ENCODE measurements around the gene INHBB. TPM values are rescaled to one million over a fixed set of nuclear protein-coding genes. Genes with fewer than 3 reads are reported as not detected.
"Not testable (repeated sequence)": the region's sequence is repeated elsewhere in the genome, so short reads cannot be mapped to it uniquely, and the experiment has no call there.

Gene INHBB
- total and polyA plus RNA-seq, 12 donors = 0.89 to 9.2 (median 3.5) TPM

DNA sequence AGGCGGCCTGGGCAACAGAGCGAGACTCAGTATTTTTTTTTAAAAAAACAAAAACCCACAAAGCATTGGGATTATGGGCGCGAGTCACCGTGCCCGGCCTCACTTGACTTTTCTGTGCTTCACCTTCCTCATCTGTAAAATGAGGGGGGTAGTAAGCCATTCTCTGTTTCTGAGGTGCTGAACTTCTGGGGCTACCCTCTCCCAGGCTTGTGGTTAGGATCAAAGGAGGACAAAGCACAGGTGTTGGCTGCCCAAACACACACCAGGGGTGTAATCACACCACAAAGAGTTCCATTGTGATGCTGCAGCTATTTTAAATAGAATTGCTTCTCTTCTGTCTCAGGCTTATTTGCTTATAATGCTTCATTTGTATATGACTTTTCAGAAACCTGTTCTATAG lies 35.8 kb upstream of the INHBB start:
- H3K4me3 ChIP-seq = no peak overlapping the region
- TF ChIP-seq, protein P1, sequence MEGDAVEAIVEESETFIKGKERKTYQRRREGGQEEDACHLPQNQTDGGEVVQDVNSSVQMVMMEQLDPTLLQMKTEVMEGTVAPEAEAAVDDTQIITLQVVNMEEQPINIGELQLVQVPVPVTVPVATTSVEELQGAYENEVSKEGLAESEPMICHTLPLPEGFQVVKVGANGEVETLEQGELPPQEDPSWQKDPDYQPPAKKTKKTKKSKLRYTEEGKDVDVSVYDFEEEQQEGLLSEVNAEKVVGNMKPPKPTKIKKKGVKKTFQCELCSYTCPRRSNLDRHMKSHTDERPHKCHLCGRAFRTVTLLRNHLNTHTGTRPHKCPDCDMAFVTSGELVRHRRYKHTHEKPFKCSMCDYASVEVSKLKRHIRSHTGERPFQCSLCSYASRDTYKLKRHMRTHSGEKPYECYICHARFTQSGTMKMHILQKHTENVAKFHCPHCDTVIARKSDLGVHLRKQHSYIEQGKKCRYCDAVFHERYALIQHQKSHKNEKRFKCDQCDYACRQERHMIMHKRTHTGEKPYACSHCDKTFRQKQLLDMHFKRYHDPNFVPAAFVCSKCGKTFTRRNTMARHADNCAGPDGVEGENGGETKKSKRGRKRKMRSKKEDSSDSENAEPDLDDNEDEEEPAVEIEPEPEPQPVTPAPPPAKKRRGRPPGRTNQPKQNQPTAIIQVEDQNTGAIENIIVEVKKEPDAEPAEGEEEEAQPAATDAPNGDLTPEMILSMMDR (IDR thresholded peaks at IDR 0.05) = no peak
- H3K27me3 ChIP-seq = no peaks in the 10 kb centered on the region
- H3K9me3 ChIP-seq = no peaks in the 10 kb centered on the region
- DNase-seq (no peak), ATAC-seq (no peak)
- H3K4me1 ChIP-seq = peaks cover 0 to 29% (median 17%) of the 10 kb centered on the region in 9 donors
- H3K36me3 ChIP-seq = peaks cover 0 to 10% (median 0%) of the 10 kb centered on the region in 9 donors
- H3K27ac ChIP-seq = no peak overlapping the region
- 98 to 99% methylated on average over 6 of the region's 6 CpGs for WGBS, 2 donors
- intact Hi-C loops (cut with DNase I) = loop anchor here in 7 of 10 donors (5.0 to 10.0 kb wide), 7 partner anchors 58 to 205 kb away; partner anchors contain the start of genes RALB (in 5 of the 7) and TMEM185B (in 3 of the 7)

DNA sequence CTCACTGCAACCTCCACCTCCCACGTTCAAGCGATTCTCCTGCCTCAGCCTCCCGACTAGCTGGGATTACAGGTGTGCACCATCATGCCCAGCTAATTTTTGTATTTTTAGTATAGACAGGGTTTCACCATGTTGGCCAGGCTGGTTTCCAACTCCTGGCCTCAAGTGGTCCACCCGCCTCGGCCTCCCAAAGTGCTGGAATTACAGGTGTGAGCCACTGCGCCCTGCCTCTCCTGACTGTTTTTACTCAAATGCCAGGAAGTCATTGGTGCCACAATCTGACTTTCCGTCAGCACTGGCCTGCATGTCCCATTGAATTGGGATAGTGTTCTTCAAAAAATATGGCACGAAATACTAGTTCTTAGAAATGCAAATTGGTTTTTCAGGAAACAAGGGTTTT lies 35.1 kb upstream of the INHBB start:
- not testable (repeated sequence) for DNase-seq, H3K4me3 ChIP-seq, H3K9me3 ChIP-seq, H3K27me3 ChIP-seq, ATAC-seq, H3K27ac ChIP-seq, H3K36me3 ChIP-seq
- intact Hi-C loops (cut with DNase I) = loop anchor here in 7 of 10 donors (5.0 to 10.0 kb wide), 7 partner anchors 59 to 206 kb away; partner anchors contain the start of genes RALB (in 5 of the 7) and TMEM185B (in 3 of the 7)
- WGBS, 2 donors = 95 to 97% methylated on average over 8 of the region's 8 CpGs
- peaks cover 0 to 29% (median 17%) of the 10 kb centered on the region in 9 donors for H3K4me1 ChIP-seq

DNA sequence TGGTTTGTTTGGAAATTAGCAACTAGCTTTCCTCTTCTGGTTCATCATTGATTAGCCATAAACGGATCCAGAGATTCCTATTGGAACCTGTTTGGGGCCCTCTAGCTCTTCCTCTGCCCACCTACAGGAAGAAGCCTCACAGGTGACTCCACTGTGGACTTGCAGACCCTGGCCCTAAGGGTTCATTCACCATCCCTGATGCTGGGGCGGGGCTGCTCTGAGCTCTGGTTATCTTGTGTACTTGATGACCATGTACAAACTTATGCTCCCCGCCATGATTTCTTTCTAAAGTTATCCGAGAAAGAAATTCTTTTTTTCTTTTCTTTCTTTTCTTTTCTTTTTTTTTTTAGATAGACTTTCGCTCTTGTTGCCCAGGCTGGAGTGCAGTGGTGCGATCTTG lies 33.9 kb upstream of the INHBB start:
- H3K27me3 ChIP-seq = no peaks in the 10 kb centered on the region
- H3K36me3 ChIP-seq = no peaks in the 10 kb centered on the region
- DNase-seq (no peak), ATAC-seq (no peak)
- H3K4me3 ChIP-seq = no peak overlapping the region
- H3K4me1 ChIP-seq = peaks cover 0 to 29% (median 17%) of the 10 kb centered on the region in 9 donors
- WGBS, 2 donors = 94 to 96% methylated on average over 6 of the region's 6 CpGs
- no peaks in the 10 kb centered on the region for H3K9me3 ChIP-seq
- TF ChIP-seq, protein P1 (IDR thresholded peaks at IDR 0.05) = no peak
- no peak overlapping the region for H3K27ac ChIP-seq
- intact Hi-C loops (cut with DNase I) = loop anchor here in 7 of 10 donors (2.0 to 10.0 kb wide), 8 partner anchors 57 to 207 kb away; partner anchors contain the start of genes RALB (in 5 of the 7) and TMEM185B (in 3 of the 7)

DNA sequence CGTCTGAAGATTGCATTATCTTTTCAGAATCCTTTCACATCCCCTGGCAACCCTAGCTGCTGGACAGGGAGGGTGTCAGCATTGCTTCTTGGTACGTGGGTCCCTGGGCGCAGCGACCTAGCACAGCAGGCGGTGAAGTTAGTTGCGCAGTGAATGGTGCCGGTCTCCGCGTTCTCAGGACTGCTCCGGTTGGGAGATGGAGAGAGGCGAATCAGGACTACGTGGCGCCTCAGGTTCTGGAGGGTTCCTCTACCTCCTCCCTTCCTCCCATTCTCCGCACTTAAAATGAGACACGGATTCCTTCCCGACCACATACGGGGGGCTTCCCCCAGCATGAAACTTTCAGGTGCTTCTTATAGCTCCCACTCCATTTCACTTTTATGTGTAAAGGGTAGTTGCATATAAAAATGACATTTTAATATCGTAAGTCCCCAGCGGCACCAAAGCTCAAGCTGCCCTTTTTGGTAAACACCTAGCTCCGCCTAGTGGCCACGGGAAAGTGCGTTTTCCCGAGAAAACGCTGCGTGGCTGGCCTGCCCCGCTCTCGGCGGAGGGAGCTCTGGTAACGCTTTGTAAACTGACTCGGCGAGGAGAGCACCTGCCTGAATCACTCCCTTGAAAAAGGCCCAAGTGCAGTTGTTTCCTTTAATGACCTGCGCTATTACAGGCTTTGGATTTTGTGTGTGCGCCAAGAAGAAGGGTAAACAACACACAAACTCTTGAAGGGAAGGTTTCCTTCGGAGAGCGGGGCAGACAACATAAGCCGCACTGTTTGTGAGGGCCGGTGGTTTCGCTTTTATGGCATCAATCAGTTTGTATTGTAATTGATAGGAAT lies 32.9 kb upstream of the INHBB start:
- Histone ChIP-seq H3K27me3 (no peaks in the 10 kb centered on the region), H3K4me3 (peak overlapping the region; percentile 4 to 55 (median 46)), H3K36me3 (no peaks in the 10 kb centered on the region), H3K4me1 (peaks cover 0 to 29% (median 17%) of the 10 kb centered on the region in 9 donors), H3K9me3 (no peaks in the 10 kb centered on the region), H3K27ac (peak overlapping the region in 3 of 10 donors; percentile 0 to 34 (median 25))
- DNase-seq (peak; percentile 81 to 86), ATAC-seq (peak; percentile 68 to 92 (median 86))
- WGBS, 2 donors = 6% methylated on average over 38 of the region's 38 CpGs
- TF ChIP-seq, protein P1 (IDR thresholded peaks at IDR 0.05) = peak; percentile 76 to 96 (median 89)
- intact Hi-C loops (cut with DNase I) = loop anchor here in 7 of 10 donors (2.0 to 10.0 kb wide), 8 partner anchors 58 to 208 kb away; partner anchors contain the start of genes RALB (in 5 of the 7) and TMEM185B (in 3 of the 7)

Measured in heart right ventricle (tissue), 16 donors.